DOHH2 (cell line): ENCODE measurements around the gene NFIA.

Source experiments
- H3F3A ChIP-seq: fragments of 200-600 bp; sonication (generic), shearing (Covaris generic); 2 replicates; pipeline ENCODE4 v1.6.0; 2016; ENCODE audit warnings: antibody characterized with exemption, mild to moderate bottlenecking; ENCODE audit not compliant: control insufficient read depth, insufficient read depth
- H3K27ac ChIP-seq: fragments of 200-600 bp; sonication (generic); 2 replicates; pipeline ENCODE4 v1.5.1; 2014; ENCODE audit warnings: low read depth, mild to moderate bottlenecking, low read length, moderate library complexity
- H3K27me3 ChIP-seq: fragments of 200-600 bp; sonication (generic); 2 replicates; pipeline ENCODE4 v1.6.1; 2014; ENCODE audit warnings: mild to moderate bottlenecking, low read length, mixed read lengths; ENCODE audit not compliant: control insufficient read depth
- H3K36me3 ChIP-seq: fragments of 200-600 bp; sonication (generic); 2 replicates; pipeline ENCODE4 v1.6.1; 2014; ENCODE audit warnings: mild to moderate bottlenecking, low read length, moderate library complexity, mixed read lengths; ENCODE audit not compliant: control insufficient read depth
- H3K4me1 ChIP-seq: fragments of 200-600 bp; sonication (generic); 2 replicates; pipeline ENCODE4 v1.6.1; 2014; ENCODE audit warnings: mild to moderate bottlenecking, low read length, mixed read lengths; ENCODE audit not compliant: control insufficient read depth
- H3K4me2 ChIP-seq: fragments of 200-600 bp; sonication (generic); 2 replicates; pipeline ENCODE4 v1.6.0; 2014; ENCODE audit warnings: mild to moderate bottlenecking, low read length, moderate library complexity
- H3K4me3 ChIP-seq: fragments of 200-600 bp; sonication (generic); 2 replicates; pipeline ENCODE4 v1.5.1; 2014; ENCODE audit warnings: mild to moderate bottlenecking, low read length, mixed read lengths
- H3K79me2 ChIP-seq: fragments of 200-600 bp; sonication (generic); 2 replicates; pipeline ENCODE4 v1.6.1; 2014; ENCODE audit warnings: mild to moderate bottlenecking, low read length, mixed read lengths; ENCODE audit not compliant: control insufficient read depth
- H3K9me2 ChIP-seq: fragments of 200-600 bp; sonication (generic); replicated peaks from 2 replicates; pipeline ENCODE4 v1.6.1; 2014; ENCODE audit warnings: mild to moderate bottlenecking, low read length, mixed read lengths; ENCODE audit not compliant: control insufficient read depth
- H3K9me3 ChIP-seq: fragments of 200-600 bp; sonication (generic); 2 replicates; pipeline ENCODE4 v1.6.1; 2014; ENCODE audit warnings: antibody characterized with exemption, low read length, mixed read lengths; ENCODE audit not compliant: control insufficient read depth, insufficient read depth
- H4K20me1 ChIP-seq: fragments of 200-600 bp; sonication (generic); 2 replicates; pipeline ENCODE4 v1.6.0; 2014; ENCODE audit warnings: low read depth, mild to moderate bottlenecking, antibody characterized with exemption, low read length, moderate library complexity; ENCODE audit not compliant: control insufficient read depth, insufficient read depth
- CTCF ChIP-seq: fragments of 200-600 bp; sonication (generic); IDR thresholded peaks from one replicate; pipeline ENCODE4 v1.5.1; 2014; ENCODE audit warnings: antibody characterized with exemption, mild to moderate bottlenecking, low read depth, low read length; ENCODE audit not compliant: poor library complexity, severe bottlenecking
- EZH2phosphoT487 ChIP-seq: fragments of 200-600 bp; sonication (generic); IDR thresholded peaks from 2 replicates; pipeline ENCODE4 v1.6.1; 2017; ENCODE audit warnings: borderline replicate concordance, mild to moderate bottlenecking, antibody characterized with exemption, low read length, moderate library complexity, mixed read lengths

The NFIA gene

GRCh38 chr1:61143821-61144424, 61.6 kb downstream of the NFIA start:
- Histone ChIP-seq H3K4me2 (no peak overlapping the region), H3K4me3 (no peak overlapping the region), H3K27me3 (no peaks in the 10 kb centered on the region), H3K27ac (no peak overlapping the region), H3K79me2 (peaks cover 7% of the 10 kb centered on the region), H4K20me1 (no peaks in the 10 kb centered on the region; the same call in 1 of the 2 replicates), H3K9me3 (no peaks in the 10 kb centered on the region), H3K4me1 (no peaks in the 10 kb centered on the region), H3K36me3 (no peaks in the 10 kb centered on the region), H3K9me2 (no peaks in the 10 kb centered on the region), H3F3A (no peaks in the 10 kb centered on the region)
- no peak for TF ChIP-seq CTCF

DNA sequence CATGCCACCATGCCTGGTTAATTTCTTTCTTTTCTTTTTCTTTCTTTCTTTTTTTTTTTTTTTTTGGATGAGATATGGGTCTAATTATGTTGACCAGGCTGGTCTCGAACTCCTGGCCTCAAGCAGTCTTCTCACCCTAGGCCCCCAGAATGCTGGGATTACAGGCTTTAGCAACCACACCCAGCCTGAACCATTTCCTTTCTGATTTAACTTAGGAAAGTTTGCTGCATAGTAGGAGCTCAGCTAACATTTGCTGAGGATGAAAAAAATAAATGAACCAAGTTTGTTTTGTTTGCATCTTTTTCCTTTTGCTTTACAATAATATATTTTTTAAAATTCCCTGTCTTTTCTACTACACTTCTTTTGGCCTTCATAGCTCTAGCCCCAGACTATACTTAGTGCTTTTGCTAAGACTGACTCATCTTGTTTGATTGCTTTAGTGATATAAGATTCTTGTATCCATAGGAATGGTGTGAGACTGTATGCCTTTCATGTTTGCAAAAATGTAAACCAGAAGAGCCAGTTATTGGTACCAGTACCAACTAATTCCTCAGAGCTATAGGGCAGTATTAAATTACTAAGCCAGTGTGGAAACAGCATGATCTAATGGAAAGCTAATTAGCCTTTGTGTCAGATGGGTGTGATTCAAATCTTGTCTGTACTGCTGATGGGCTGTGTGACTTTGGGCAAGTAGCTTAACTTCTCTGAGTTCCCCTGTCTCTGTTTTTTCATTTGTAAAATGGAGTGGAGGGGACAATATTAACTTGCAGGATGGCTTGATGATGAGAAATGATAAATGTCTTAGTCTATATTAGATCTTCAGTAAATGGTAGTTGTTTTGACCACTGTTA, 66.9 kb downstream of the NFIA start:
- Histone ChIP-seq H3F3A (no peaks in the 10 kb centered on the region), H3K4me2 (no peak overlapping the region), H3K4me1 (no peaks in the 10 kb centered on the region), H3K79me2 (peaks cover 9% of the 10 kb centered on the region), H3K36me3 (no peaks in the 10 kb centered on the region), H3K27me3 (no peaks in the 10 kb centered on the region), H3K9me2 (no peaks in the 10 kb centered on the region), H3K9me3 (no peaks in the 10 kb centered on the region), H3K4me3 (no peak overlapping the region), H4K20me1 (no peaks in the 10 kb centered on the region; the same call in 1 of the 2 replicates), H3K27ac (no peak overlapping the region)
- TF ChIP-seq EZH2phosphoT487: no peak
- TF ChIP-seq CTCF: no peak

DNA sequence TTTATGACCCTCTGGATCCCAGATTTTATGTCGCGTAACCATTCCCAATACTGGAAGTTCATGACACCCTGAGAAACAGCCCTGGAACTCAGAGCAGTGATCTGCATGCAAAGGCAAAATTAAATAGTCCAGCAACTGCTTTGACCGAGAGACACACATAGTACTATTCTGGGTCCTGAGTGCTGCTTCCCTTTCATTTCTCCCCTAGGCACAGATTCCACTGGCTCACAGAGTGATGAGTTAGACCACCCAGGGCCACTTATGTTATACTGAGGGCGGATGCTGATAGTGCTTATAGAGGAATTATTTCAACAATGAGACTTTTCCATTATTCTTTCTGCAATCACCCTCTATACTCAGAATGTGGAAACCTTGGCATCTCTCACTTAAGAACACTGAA, 69.2 kb downstream of the NFIA start:
- no peaks in the 10 kb centered on the region for H3K27me3 ChIP-seq
- H3K27ac ChIP-seq: no peak overlapping the region
- H4K20me1 ChIP-seq: no peaks in the 10 kb centered on the region
- no peaks in the 10 kb centered on the region for H3F3A ChIP-seq
- TF ChIP-seq CTCF (no peak), EZH2phosphoT487 (no peak)
- H3K79me2 ChIP-seq: peaks cover 9% of the 10 kb centered on the region; the same call in 1 of the 2 replicates
- H3K9me2 ChIP-seq: no peaks in the 10 kb centered on the region
- H3K9me3 ChIP-seq: no peaks in the 10 kb centered on the region
- H3K4me1 ChIP-seq: peaks cover 2% of the 10 kb centered on the region; the same call in 1 of the 2 replicates
- no peak overlapping the region for H3K4me2 ChIP-seq
- no peaks in the 10 kb centered on the region for H3K36me3 ChIP-seq
- no peak overlapping the region for H3K4me3 ChIP-seq
